ENCODE results near the gene SESTD1. TPM values are rescaled to one million over a fixed set of nuclear protein-coding genes. Genes with fewer than 3 reads are reported as not detected.
A peak's percentile ranks its signal among the peaks of the same experiment; 100 is the strongest.
"Not testable (repeated sequence)": the region's sequence is repeated elsewhere in the genome, so short reads cannot be mapped to it uniquely, and the experiment has no call there.

SESTD1 gene
- total RNA-seq, 1 experiment from 2014 or later = 8.6 TPM

DNA sequence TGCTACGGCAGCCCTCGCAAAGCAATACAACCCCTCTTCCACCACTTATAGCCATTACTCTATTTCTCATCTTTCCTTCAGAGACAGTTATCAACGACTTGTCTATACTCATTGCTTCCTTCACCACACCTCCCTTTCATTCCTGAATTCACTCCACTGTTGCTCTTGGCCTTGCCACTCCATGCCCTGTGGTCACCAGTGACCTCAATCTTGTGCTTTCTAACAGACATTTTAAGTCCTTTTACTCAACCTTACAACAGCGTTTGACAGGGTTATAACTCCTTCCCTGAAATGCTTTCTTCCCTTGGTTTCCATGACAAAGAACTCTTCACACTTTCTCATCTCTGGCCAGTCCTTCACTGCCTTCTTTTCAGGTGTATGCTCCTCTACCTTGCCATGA, 124.1 kb downstream of the SESTD1 start:
- in situ Hi-C loops (cut with HindIII; ENCODE audit: low pct_unique_long_range_greater_than_20kb, low sequenced_read_pairs) = no loop called here
- no peak for DNase-seq (ENCODE audit: low read depth)

DNA sequence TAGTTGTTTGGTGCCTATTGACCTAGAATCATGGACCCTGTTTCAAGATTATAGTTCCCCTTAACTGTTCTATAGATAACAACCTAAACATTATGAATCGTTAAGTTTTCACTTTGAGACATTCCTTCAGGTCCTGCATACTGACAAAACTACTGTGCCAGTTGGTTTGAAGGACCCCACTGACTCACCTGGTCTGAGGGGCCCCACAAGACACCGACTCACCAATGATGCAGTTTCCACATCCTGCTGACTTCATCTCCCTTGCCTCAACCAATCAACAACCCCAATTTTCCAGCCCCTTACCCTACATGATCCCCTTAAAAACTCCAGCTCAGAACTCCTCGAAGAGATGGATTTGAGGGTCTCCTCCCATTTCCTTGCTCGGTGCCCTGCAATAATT, 125.1 kb downstream of the SESTD1 start:
- DNase-seq (ENCODE audit: low read depth) = no peak
- in situ Hi-C loops (cut with HindIII; ENCODE audit: low pct_unique_long_range_greater_than_20kb, low sequenced_read_pairs) = no loop called here

DNA sequence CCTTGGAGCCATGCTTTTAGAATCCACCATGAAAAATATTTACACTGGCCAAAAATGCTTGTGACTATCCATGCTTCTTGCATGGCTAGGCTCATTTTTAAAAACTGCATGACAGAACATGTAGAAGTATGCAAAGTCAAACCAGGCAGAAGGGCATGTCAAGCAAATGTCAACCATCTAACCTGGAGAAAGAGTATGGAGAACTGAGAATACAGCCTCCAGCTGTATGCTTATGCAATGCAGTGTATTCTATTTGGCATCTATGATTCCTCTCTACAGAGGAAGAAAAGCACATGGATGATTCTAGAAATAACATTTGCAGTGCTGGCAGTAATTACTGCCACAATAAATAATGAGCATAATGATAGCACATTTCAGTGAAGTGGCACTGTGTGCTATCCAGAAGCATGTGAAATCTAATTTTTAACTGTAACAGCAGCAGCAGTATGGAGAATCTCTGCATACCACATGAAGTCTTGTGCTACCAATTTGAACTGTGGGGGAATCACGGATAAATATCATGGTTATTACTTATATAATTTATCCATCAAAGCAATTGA, 127.4 kb downstream of the SESTD1 start:
- in situ Hi-C loops (cut with HindIII; ENCODE audit: low pct_unique_long_range_greater_than_20kb, low sequenced_read_pairs) = no loop called here
- no peak for DNase-seq (ENCODE audit: low read depth)

DNA sequence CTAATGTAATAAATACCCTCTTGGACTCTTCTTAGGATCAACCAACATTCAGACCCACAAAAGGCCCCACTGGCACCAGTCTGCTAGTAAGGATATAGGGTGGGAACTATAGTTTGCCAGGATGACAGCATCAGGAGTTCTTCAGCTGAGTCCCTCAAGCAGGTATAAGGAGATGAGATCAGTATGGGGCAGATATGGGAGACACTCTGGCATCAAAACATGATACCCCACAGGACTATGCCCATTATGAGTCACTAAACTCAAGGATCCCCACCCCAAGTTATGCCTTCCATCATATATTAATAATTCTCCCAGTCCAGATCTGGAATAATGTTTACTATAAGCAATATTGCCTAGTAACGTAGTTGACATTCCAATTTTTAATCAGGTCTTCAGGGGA, 131.6 kb downstream of the SESTD1 start:
- no peak for DNase-seq (ENCODE audit: low read depth)
- in situ Hi-C loops (cut with HindIII; ENCODE audit: low pct_unique_long_range_greater_than_20kb, low sequenced_read_pairs) = no loop called here

DNA sequence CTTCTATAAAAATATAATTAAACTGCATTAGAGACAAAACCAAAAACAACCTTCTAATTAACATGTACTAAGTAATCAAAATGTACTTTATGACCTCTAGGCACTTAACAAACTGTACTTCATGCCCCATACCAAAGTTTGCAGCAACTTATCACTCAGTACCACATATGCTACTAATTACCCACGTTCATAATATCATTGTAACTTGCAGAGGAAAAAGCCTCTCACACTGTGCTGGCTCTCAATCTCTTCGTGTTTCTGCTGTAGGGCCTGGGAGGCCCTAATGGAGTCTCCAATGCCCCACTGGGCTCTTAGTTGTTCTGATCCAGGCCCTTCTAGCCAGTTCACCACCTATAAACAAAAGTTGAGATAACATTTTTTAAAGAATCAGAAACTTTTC, 132.6 kb downstream of the SESTD1 start:
- in situ Hi-C loops (cut with HindIII; ENCODE audit: low pct_unique_long_range_greater_than_20kb, low sequenced_read_pairs) = no loop called here
- no peak for DNase-seq (ENCODE audit: low read depth)

DNA sequence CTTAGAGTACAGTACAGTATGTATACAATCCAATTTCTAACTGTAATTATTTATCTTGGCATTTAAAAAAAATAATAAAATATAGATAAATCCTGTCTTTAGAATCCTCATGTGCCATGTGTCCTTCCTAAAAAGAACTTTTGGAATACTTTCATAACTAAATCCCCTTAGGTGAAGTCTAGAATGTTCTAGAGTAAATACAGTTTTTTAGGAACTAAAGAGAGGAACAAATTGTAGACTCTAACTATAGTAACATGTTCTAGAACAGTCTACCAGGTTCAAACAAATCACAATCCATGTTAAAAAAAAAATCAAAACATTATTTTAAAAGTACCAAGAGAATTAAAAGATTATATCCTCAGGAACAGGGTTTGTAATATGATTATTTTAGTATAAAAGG, 134.1 kb downstream of the SESTD1 start:
- DNase-seq (ENCODE audit: low read depth) = no peak
- in situ Hi-C loops (cut with HindIII; ENCODE audit: low pct_unique_long_range_greater_than_20kb, low sequenced_read_pairs) = no loop called here

DNA sequence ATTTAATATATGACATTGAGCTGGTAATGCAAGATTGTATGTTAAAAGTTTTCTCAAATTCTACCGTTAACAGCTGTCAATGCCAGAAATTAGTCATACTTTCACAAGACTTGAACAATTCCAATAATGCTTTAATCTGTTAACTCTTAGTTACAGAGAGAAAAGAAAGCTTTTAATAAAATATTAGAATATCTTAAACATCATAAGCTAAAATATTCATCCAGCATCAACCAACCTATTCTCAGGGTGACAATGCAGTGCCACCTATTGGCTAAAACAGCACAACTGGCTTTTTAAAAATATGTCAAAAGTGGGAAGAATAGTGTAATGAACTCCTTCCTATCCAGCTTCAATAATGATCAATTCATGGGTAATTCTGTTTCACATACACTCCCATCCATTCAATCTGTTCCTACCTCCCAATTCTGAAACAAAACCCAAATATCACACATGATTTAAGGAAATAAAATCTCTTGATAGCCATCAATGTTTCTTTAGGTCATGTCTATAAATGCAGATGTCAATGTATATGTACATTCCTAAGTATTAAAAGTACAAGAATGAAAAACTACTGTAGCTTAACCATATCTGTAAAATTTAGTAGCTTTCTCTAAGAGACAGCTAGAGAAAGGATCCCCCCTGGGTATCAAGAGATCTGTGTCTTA, 134.9 kb downstream of the SESTD1 start:
- no peak for DNase-seq (ENCODE audit: low read depth)
- in situ Hi-C loops (cut with HindIII; ENCODE audit: low pct_unique_long_range_greater_than_20kb, low sequenced_read_pairs) = no loop called here

DNA sequence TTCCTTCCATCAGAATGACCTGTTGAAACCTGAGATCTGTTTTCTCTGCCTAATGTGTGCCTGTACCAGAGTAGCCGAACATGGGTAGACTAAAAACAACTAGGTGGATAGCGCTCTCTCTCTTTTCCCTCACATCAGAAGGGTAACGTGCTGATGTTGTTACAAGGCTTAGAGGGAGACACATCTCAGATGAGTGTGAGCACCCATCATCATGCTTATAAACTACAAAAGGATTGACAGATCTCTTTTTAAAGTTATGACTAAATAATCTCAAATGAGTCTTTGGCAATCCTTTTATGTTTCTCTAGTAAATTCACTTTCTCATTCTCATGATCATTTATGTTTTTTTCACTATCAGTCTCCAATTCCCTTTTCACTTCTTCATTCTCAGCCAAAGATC, 139.2 kb downstream of the SESTD1 start:
- in situ Hi-C loops (cut with HindIII; ENCODE audit: low pct_unique_long_range_greater_than_20kb, low sequenced_read_pairs) = no loop called here
- DNase-seq (ENCODE audit: low read depth) = no peak

DNA sequence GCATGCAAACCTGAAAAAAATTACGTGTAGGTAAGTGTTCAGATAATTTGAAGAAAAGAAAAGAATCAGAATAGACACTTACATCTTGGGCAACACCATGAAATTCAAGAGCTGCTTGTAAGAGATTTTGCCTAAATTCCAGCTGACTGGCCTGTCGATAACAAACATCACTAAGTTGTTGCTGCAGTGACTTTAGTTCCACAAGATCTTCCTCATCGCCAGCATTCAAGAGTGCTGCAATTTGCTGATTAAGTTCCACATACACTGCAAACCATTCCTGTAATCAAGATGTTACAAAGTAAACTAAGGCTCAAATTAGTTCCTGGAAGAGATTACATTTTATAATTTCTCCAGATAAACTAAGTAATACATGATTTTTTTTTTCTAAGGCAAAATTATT, 140.3 kb downstream of the SESTD1 start:
- in situ Hi-C loops (cut with HindIII; ENCODE audit: low pct_unique_long_range_greater_than_20kb, low sequenced_read_pairs) = no loop called here
- DNase-seq (ENCODE audit: low read depth) = no peak

DNA sequence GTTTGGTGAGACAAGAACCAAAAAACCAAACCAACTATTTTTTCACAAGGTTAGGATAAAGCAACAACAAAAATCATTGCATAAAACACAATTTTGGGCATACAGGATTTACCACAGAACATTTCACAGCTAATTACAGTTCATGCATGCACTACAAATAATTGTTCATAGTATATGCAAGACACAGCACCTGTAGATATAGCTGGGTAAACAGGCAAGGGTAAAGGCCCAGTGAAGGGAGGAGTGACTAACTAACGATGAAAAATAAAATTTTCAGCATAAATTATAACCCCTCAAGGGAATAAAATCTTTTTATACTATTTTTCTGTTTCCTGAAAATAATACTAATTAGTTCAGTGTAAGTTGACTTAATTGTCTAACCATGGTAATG, 141.4 kb downstream of the SESTD1 start:
- in situ Hi-C loops (cut with HindIII; ENCODE audit: low pct_unique_long_range_greater_than_20kb, low sequenced_read_pairs) = no loop called here
- DNase-seq (ENCODE audit: low read depth) = no peak

DNA sequence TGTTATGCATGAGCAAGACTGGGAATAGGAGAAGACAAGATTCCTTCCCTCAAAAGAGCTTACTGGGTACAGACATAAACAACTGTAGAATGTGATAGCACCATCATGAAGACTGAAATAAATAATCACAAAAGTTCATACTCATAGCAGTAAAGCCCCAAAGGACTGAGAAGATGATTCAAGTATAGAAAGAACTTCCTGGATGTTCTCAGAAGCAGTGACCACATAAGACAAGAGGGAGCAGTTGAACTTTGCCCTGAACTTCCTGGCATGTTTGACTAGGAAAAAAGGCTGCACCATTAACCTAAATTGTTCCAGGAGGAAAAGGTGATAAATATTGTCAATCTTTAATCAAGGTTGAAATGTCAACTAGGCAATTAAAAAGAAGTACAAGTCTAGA, 156.9 kb downstream of the SESTD1 start:
- in situ Hi-C loops (cut with HindIII; ENCODE audit: low pct_unique_long_range_greater_than_20kb, low sequenced_read_pairs) = no loop called here
- peak; percentile 30 for DNase-seq (ENCODE audit: low read depth)

DNA sequence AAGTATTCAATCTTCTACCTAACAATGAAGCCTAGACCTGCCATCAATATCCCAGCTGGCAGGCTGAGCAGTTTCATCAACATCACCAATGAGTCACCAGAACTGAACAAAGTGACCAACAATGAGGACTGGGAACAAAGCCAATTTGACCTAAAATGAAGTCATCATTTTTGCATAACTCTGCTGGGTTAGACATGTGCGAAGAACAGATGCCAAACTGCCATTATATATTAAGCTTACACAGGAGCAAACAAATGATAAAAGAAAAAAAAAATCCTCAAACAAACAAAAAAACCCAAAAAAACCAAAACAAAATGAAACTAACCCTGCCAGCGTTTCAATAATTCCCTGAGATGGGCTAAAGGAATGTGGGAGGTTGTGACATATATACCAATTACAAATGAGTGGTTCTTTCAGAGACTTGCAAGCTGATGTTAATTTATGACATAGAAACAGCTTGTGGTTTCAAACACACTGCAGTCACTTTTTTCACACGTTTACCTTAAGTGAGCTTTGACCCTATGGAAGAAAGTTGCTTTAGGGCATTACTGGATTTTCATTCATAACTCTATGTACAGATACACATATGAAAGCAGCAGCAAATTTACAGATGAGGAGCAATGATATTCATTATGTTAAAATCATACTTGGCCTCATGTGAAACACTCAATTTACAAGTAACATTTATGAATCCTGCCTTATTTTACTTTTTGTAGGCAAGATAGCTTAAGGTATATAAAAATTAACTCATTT, 157.8 kb downstream of the SESTD1 start:
- in situ Hi-C loops (cut with HindIII; ENCODE audit: low pct_unique_long_range_greater_than_20kb, low sequenced_read_pairs) = no loop called here
- peak; percentile 91 for DNase-seq (ENCODE audit: low read depth)

DNA sequence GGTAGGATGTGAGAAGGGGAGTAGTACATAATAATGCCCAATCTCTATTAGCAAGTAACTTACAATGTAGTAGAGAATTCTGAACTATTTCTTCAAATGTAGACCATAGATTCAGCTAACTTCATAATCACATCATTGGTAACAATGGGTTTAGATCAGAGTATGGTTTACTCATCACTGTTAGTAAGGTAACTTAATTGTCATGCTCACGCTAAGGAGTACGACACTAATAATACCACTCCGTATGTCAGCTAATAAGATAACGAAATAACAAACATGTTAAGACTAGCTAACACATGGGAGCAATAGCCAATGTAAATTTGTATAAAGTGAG, 158.3 kb downstream of the SESTD1 start:
- DNase-seq (ENCODE audit: low read depth) = no peak
- in situ Hi-C loops (cut with HindIII; ENCODE audit: low pct_unique_long_range_greater_than_20kb, low sequenced_read_pairs) = no loop called here

DNA sequence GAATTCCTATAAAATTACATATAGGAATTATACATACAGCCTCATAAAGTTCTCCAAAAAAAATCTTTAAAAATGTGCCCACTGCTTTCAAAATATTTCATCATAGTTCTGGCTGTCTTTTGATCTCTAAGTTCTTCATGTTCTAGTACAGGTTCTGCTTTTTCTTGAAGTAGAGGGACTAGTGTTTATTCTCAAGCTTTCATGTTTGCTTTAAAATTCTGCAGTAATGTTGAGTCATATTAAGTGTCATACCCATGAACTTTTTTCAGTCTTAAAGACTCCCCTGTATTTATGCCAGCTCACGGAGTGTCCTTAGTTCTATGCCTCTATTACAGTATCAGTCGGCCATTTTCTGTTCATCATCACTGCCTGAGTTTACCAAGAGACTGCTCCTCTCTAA, 159.9 kb downstream of the SESTD1 start:
- in situ Hi-C loops (cut with HindIII; ENCODE audit: low pct_unique_long_range_greater_than_20kb, low sequenced_read_pairs) = no loop called here
- DNase-seq (ENCODE audit: low read depth) = no peak

DNA sequence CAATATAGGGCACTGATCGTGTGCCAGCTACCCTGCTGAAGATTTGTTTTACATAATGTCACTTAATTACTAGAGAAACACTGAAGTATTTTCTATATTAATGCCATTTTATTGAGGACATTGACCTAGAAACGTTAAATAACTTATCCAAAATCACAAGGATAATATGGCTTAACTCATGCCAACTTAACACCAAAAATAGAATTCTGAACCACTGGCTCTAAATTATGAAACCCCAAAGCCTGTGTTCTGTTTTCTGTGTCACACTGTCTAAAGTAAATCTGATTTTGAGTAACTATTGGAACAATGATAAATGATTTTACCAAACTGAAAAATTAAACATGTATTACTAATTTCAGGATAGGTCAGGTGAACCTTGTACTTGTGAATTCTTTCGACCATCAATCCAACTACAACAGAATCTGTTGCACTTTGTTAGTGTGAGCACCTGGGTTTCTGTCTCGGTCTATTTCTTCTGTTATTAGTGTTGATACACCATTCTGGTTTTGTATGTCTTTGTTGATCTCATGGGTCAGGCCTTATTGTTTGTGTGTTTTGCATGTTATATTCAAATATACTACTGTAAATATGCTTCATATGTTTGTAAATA, 166.4 kb downstream of the SESTD1 start:
- in situ Hi-C loops (cut with HindIII; ENCODE audit: low pct_unique_long_range_greater_than_20kb, low sequenced_read_pairs) = no loop called here
- no peak for DNase-seq (ENCODE audit: low read depth)

DNA sequence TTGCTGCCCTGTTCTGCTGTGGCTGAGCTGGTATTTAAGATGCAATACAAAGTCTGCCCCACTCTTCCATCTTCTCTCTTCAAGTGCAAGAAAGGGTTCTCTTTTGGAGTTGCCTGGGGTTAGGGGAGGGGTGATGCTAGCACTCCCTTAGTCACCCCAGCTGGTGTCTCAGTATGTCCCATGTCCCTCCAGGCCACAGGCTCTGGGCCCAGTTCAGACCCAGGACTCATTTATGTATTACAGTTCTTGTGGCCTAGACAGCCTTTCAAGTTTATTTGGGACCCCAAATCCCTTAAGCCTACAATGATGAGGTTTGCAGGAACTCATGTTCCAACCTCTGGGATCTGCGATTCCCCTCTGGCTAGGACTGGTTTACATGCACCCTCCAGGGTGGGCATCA, 167.5 kb downstream of the SESTD1 start:
- DNase-seq (ENCODE audit: low read depth) = no peak
- in situ Hi-C loops (cut with HindIII; ENCODE audit: low pct_unique_long_range_greater_than_20kb, low sequenced_read_pairs) = no loop called here

DNA sequence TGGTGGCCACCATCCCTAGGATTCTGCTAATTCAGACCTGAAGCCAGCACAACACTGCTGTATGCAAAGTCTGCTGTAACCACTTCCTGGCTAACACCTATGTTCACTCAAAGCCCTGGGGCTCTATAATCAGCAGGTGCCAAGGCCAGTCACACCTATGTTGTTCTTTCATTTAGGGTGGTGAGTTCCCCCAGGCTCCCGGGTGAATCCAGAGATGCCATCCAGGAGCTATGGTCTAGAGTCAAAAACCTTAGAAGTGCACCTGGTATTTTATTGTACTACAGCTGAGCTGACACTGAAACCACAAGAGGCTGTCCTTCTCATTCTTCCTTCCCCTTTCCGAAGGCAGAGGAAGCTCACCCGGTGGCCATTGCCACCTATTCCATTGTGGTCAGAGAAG, 168.5 kb downstream of the SESTD1 start:
- DNase-seq (ENCODE audit: low read depth) = no peak
- in situ Hi-C loops (cut with HindIII; ENCODE audit: low pct_unique_long_range_greater_than_20kb, low sequenced_read_pairs) = no loop called here

DNA sequence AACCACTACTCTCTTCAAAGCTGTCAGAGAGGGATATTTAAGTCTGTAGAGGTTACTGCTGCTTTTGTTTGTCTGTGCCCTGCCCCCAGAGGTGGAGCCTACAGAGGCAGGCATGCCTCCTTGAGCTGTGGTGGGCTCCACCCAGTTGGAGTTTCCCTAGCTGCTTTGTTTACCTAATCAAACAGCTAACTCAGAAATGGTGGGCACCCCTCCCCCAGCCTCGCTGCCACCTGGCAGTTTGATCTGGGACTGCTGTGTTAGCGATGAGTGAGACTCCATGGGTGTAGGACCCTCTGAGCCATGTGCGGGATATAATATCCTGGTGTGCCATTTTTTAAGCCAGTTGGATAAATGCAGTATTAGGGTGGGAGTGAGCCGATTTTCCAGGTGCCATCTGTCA, 171.7 kb downstream of the SESTD1 start:
- peak; percentile 47 for DNase-seq (ENCODE audit: low read depth)
- in situ Hi-C loops (cut with HindIII; ENCODE audit: low pct_unique_long_range_greater_than_20kb, low sequenced_read_pairs) = not testable (repeated sequence)

DNA sequence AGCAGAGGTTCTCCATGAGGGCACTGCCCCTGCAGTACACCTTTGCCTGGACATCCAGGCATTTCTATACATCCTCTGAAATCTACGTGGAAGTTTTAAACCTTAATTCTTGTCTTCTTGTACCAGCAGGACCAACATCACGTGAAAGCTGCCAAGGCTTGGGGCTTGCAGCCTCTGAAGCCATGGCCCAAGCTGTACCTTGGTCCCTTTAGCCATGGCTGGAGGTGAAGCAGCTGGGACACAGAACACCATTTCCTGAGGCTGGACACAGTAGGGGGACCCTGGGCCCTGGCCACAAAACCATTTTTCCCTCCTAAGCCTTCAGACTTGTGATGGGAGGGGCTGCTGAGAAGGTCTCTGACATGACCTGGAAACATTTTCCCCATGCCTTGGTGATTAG, 181.9 kb downstream of the SESTD1 start:
- no peak for DNase-seq (ENCODE audit: low read depth)
- in situ Hi-C loops (cut with HindIII; ENCODE audit: low pct_unique_long_range_greater_than_20kb, low sequenced_read_pairs) = no loop called here

DNA sequence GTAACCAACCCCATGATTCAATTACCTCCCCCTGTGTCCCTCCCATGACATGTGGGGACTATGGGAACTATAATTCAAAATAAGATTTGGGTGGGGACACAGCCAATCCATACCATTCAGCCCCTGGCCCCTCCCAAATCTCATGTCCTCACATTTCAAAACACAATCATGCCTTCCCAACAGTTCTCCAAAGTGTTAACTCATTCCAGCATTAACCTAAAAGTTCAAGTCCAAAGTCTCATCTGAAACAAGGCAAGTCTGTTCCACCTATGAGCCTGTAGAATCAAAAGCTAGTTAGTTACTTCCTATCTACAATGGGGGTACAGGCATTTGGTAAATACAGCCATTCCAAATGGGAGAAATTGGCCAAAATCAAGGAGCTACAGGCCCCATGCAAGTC, 182.7 kb downstream of the SESTD1 start:
- no peak for DNase-seq (ENCODE audit: low read depth)
- in situ Hi-C loops (cut with HindIII; ENCODE audit: low pct_unique_long_range_greater_than_20kb, low sequenced_read_pairs) = no loop called here

Measured in Caki2 (cell line).